Measurements from ENCODE around the gene ST7. TPM values are rescaled to one million over a fixed set of nuclear protein-coding genes. Genes with fewer than 3 reads are reported as not detected.

Gene ST7
- total and polyA plus RNA-seq, 2 of the 8 experiments (the other 6 are each of a cell fraction or from before 2014, with no cell fraction given), result 16.3 to 18.0 TPM

DNA sequence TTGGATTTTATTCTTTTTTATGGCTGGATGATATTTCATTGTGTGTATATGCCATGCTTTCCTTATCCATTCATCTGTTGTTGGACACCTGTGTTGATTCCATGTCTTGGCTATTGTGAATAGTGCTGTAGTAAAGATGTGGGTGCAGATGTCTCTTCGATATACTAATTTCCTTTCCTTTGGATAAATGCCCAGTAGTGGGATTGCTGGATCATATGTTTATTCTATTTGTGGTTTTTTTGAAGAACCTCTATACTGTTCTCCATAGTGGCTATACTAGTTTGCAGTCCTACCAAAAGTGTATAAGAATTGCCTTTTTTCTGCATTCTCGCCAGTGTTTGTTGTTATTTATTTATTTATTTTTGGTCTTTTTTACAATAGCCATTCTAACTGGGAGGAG, 209.8 kb downstream of the ST7 start:
- Histone ChIP-seq H3K9me3 (ENCODE audit: insufficient read depth in 2 of 2, low read depth in 1 of 2, low read length in 1 of 2) (no peaks in the 10 kb centered on the region), H3K23me2 (ENCODE audit: low read depth, low read length) (no peaks in the 10 kb centered on the region; the same call in 1 of the 2 replicates), H4K20me1 (replicated peaks in 1 of 2; ENCODE audit: control insufficient read depth in 1 of 2, insufficient read depth in 2 of 2, low read length in 2 of 2) (no peaks in the 10 kb centered on the region), H3K14ac (ENCODE audit: insufficient read length) (no peak overlapping the region), H3K4me3 (ENCODE audit: extremely low read depth in 1 of 4, insufficient read depth in 2 of 4, low read depth in 3 of 4, low read length in 4 of 4) (no peak overlapping the region), H4K91ac (replicated peaks; ENCODE audit: insufficient read length, low read length) (no peak overlapping the region), H2BK12ac (ENCODE audit: low read depth, low read length) (no peak overlapping the region), H2AK5ac (ENCODE audit: low read depth, low read length) (no peak overlapping the region), H3K27ac (ENCODE audit: low read depth, low read length) (no peak overlapping the region), H3K4me1 (replicated peaks in 1 of 4; ENCODE audit: control insufficient read depth in 3 of 4, insufficient read depth in 4 of 4, low read length in 3 of 4) (no peaks in the 10 kb centered on the region), H3K56ac (replicated peaks; ENCODE audit: insufficient read length, low read depth, low read length) (no peak overlapping the region), H2BK15ac (ENCODE audit: low read length) (no peak overlapping the region), H3K23ac (ENCODE audit: insufficient read length) (no peak overlapping the region), H3K79me2 (ENCODE audit: control insufficient read depth in 1 of 2, insufficient read depth in 2 of 2, low read length in 2 of 2) (no peaks in the 10 kb centered on the region), H2BK120ac (replicated peaks; ENCODE audit: low read depth, low read length) (no peak overlapping the region), H2BK5ac (ENCODE audit: low read depth, low read length) (no peak overlapping the region), H3K36me3 (ENCODE audit: control insufficient read depth in 2 of 4, insufficient read depth in 4 of 4, low read length in 3 of 4) (no peaks in the 10 kb centered on the region), H2AFZ (ENCODE audit: low read length) (no peak overlapping the region), H4K8ac (ENCODE audit: extremely low read depth, insufficient read depth, low read length) (no peak overlapping the region), H3K4ac (replicated peaks; ENCODE audit: insufficient read length, low read depth, low read length) (no peak overlapping the region), H3K18ac (ENCODE audit: extremely low read depth, low read length) (no peak overlapping the region), H3K27me3 (replicated peaks in 1 of 4; ENCODE audit: control insufficient read depth in 3 of 4, extremely low read depth in 1 of 4, insufficient read depth in 3 of 4, low read length in 3 of 4) (no peaks in the 10 kb centered on the region), H2BK20ac (ENCODE audit: low read length) (no peak overlapping the region), H4K5ac (ENCODE audit: insufficient read length, low read depth, low read length) (no peak overlapping the region), H3K4me2 (ENCODE audit: insufficient read depth in 1 of 2, low read depth in 2 of 2, low read length in 2 of 2) (no peak overlapping the region), H3K9ac (replicated peaks in 1 of 4; ENCODE audit: extremely low read depth in 1 of 4, low read depth in 3 of 4, low read length in 3 of 4) (no peak overlapping the region), H3K79me1 (ENCODE audit: low read depth, low read length) (no peaks in the 10 kb centered on the region)
- POLR2A ChIA-PET (ENCODE audit: partially characterized antibody), result no interaction called here
- WGBS, 2 experiments (ENCODE audit: extremely low coverage in 1 of 2, insufficient coverage in 1 of 2, insufficient read length in 1 of 2, insufficient replicate concordance in 2 of 2, low coverage in 1 of 2, low lambda C conversion rate in 2 of 2, missing lambda C conversion rate in 1 of 2), result 91% methylated on average over 2 of the region's 2 CpGs; no CpG with 5 or more reads in 1 of the 2 experiments
- no peak for DNase-seq (ENCODE audit: low read depth in 1 of 2, low spot score in 2 of 2)
- TF ChIP-seq RFX5 (IDR thresholded peaks at IDR 0.05; ENCODE audit: borderline replicate concordance, low read depth, low read length) (no peak), SIX5 (IDR thresholded peaks at IDR 0.05; ENCODE audit: low read depth, low read length) (no peak), YY1 (IDR thresholded peaks at IDR 0.05; ENCODE audit: low read depth, low read length) (no peak), CEBPB (IDR thresholded peaks at IDR 0.05; ENCODE audit: low read depth, low read length) (no peak), EGR1 (IDR thresholded peaks at IDR 0.05; ENCODE audit: borderline replicate concordance, low read depth, low read length) (no peak), GABPA (IDR thresholded peaks at IDR 0.05; ENCODE audit: borderline replicate concordance, insufficient read depth, low read length) (no peak), JUND (IDR thresholded peaks at IDR 0.05; ENCODE audit: low read length) (no peak), SP2 (IDR thresholded peaks at IDR 0.05; ENCODE audit: low read length) (no peak), ATF3 (IDR thresholded peaks at IDR 0.05; ENCODE audit: insufficient read depth, low read depth, low read length) (no peak), SUZ12 (IDR thresholded peaks at IDR 0.05; ENCODE audit: low read length) (no peak), BACH1 (IDR thresholded peaks at IDR 0.05; ENCODE audit: low read length) (no peak), GTF2F1 (IDR thresholded peaks at IDR 0.05; ENCODE audit: borderline replicate concordance, low read depth, low read length) (no peak), CHD1 (IDR thresholded peaks at IDR 0.05; ENCODE audit: low read depth, low read length) (no peak)
- no peak for FAIRE-seq
- CTCF ChIA-PET (ENCODE audit: partially characterized antibody), result no interaction called here

All from H1 (cell line).